Measurements from ENCODE around the gene TRH.

The TRH gene, protein sequence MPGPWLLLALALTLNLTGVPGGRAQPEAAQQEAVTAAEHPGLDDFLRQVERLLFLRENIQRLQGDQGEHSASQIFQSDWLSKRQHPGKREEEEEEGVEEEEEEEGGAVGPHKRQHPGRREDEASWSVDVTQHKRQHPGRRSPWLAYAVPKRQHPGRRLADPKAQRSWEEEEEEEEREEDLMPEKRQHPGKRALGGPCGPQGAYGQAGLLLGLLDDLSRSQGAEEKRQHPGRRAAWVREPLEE

DNA sequence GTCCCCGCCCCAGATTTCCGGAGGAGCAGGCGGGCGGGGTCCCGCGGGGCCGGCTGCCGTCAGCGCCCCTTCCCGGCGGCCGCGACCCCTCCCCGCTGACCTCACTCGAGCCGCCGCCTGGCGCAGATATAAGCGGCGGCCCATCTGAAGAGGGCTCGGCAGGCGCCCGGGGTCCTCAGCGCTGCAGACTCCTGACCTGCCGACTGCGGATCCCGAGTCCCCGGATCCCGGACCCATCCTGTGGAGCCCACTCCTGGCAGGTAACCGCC is at the start of gene TRH:
TRH (plus strand) TSS at position 157 of the 269 bp plus-strand sequence. CDS start 1,097 bp downstream, outside the sequence.
- DNase-seq (ENCODE audit: low spot score) = no peak

DNA sequence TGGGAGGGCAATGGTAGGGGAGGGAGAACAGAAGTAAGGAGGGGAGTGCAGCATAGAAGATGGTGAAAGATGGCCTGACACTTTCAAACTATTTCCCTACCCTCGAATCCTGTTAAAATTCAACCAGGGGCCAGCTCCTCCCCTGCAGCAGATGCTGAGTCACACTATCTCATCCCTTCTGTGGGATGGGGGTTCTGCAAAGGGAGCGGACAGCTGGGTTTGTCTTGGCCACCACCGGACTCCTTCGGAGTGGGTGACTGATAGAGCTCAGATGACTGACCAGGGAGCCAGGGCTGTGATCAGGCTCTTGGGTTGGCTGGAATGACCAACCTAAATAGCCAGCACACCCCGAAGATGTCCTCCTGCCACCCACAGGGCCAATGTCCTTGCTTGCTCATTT is 47.4 kb upstream of the TRH start:
- DNase-seq (ENCODE audit: low spot score) = no peak

DNA sequence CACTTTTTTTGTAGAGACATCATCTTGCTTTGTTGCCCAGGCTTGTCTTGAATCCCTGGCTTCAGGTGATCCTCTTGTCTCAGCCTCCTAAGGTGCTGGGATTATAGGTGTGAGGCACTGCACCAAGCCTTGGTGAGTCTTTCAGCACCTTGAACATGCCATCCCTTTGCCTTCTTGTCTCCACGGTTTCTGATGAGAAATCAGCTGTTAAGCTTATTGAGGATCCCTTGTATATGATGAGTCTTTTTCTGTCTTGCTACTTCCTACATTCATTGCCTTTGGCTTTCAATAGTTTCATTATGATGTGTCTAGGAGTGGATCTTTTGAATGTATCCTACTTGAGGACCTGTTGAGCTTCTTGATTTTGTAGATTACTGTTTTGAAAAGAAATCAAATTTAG is 45.1 kb upstream of the TRH start:
- DNase-seq (ENCODE audit: low spot score) = no peak

DNA sequence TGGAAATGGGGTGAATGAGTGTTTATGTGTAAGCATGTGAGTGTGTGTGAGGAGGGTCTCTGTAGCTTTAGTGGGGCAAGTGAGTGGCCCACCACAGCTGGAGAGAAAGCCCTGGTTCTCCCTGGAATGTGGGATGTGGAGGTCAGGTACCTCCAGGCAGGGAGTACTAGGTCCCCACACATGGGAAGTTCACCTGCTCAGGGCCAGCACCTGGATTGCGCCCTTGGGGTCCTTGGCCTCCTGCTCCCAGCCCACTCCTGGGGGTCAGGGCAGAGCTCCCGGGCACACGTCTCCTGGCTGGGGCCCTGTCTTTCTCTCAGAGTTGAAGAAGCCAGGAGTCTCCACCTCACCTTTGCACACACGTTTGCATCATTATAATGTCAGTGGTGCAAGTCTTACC is 41.0 kb upstream of the TRH start:
- DNase-seq (ENCODE audit: low spot score) = no peak

DNA sequence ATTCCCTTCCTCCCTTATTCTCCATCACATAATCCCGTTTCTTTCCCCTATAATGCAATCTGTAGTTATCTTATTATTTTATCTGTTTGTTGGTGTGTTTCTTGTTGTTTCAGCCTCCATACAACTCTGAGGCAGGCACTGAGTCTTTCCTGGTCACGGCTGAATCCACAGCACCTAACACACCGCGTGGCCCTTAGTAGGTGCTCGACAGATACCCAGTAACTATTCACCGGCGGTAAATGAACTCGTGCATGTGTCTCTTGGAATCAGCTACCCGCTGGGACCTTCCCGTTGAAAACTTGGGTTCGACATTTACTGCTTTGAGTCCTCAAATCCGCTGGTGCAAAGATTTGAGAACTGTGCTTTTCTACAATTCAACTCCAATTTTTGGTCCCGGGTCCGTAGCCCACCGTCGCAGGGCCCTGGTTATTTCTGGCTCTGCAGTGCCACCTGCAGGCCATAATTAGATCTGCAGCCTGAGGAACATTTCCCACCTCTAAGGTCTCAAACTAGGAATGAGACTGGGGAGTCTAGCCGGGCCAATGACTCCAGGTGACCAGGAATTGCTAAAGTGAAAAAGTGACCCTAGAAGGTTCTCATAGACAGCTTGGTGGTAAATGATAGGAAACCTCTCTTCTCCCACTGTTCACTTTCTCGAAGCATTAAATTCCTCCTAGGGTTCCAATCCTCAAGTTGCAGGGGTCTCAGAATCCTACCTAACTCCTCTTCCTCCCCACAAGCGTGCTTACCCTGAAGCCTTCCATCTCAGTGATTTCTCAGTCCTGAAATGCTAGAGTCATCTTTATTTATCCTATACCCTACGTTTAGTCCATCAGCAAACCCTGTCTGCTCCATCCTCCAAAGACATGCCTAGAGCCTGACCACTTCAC is 40.0 kb upstream of the TRH start:
- peak; percentile 49 for DNase-seq (ENCODE audit: low spot score)

DNA sequence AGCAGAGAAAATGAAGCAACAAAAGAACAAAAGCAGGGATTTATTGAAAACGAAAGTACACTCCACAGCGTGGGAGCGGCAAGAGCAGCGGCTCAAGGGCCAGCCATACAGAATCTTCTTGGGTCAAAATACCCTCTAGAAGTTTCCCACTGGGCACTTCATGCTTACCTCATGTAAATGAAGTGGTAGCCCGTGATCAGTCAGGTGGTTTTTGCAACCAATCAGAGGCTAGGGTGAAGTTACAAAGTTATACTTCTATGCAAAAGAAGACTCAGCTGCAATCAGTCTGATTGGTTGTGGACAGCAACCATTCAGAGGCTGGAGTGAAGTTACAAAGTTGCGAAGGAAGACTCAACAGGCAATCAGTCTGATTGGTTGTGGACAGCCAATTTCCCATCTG is 37.8 kb upstream of the TRH start:
- no peak for DNase-seq (ENCODE audit: low spot score)

DNA sequence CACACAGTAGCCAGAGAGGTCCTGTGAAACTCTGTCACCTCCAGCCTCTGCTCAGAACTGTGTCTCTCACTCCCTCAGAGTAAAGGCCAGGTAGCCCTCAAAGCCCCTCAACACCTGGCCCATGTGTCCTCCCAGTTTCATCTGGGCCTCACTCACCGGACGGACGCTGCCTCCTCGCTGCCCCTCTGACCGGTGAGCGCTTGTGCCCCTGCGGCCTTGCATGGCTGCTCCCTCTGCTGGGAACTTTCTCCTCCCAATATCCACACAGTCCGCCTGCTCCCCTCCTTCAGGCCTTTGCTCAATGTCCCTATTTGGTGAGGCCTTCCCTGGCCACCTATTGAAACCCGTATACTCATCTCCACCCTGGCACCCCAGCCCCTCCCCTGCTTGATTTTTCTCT is 36.8 kb upstream of the TRH start:
- DNase-seq (ENCODE audit: low spot score) = no peak

DNA sequence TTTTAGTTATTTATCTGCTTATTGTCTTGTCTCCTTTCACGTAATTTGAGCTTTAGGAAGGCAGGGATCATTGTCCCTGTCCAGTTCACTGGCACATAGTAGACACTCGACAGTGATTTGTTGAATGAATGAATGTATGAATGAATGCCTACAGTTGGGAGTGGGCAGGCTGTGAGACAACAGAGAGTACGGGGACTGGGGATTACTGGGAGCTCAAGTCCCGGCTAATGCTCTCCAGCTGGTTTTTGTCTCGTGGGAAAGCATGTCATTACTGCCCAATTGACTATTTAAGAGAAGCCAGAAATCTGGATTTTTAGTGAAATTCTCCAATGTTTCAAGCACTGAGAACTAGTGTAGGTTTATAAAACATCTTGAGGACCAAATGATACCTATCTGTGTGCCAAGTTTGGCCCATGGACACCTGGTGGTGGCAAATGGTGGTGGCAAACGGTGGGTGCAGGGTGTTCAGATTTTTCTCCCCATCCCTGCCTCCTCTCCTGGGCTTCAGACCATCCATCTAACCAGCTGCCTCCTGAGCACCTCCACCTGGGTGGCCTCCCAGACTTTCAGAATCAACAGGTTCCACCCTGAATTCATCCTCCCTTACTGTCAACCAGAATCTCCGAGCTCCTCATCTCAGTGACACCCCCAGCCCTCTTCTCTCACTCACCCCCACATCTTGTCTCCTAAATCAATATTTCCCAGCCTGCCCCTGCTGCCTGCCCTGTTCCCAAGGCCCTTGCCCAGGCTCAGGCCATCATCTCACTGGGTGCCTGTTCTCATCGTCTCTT is 36.2 kb upstream of the TRH start:
- DNase-seq (ENCODE audit: low spot score) = no peak

DNA sequence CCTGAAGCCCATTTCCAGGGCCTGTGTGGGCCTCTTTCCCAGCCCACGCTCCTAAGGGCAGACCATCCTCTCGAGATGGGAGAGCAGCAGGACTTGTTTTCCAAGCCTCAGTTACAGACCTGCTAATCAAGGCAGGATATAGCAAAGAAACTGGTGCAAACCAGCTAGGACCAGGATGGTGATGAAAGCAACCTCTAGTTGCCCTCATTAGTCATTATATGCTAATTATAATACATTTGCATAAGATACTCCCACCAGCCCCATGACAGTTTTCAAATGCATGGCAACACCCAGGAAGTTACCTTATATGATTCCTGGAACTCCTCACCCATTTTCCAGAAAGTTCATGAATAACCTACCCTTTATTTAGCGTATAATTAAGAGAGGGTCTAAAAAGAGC is 34.4 kb upstream of the TRH start:
- DNase-seq (ENCODE audit: low spot score) = no peak

DNA sequence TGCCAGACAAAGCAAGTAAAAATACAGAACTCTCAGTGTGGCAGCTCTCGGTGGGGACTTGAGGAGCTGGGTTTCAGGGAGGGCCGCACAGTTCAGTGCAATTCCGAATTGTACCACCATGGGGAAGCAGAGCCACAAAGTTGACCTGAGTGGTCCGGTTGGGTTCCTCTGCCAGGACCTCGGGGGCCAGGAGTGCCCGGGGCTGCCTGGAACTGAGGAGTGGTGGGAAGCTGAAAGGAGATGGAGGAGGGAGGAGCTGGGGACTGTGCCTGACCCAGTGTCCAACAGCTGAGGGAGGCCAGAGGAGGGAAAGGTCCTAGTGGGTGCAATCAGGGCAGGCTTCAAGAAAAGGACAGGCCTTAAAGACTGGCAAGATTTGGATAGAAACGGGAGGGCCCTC is 32.2 kb upstream of the TRH start:
- no peak for DNase-seq (ENCODE audit: low spot score)

DNA sequence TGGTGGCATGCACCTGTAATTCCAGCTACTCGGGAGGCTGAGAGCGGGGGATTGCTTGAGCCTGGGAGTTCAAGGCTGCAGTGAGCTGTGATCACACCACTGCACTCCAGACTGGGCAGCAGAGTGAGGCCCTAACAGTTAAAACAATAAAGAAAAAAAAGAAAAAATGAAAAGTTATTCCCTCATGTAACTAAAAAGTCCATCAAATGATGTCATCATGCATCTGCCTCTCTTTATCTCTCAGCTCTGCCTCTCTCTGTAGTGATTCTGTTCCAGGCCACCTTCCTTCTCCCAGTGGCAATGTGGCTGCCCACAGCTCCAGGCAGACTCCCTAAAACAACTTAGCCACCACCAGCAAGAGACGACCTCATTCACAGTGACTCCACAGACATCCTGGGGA is 31.5 kb upstream of the TRH start:
- no peak for DNase-seq (ENCODE audit: low spot score)

DNA sequence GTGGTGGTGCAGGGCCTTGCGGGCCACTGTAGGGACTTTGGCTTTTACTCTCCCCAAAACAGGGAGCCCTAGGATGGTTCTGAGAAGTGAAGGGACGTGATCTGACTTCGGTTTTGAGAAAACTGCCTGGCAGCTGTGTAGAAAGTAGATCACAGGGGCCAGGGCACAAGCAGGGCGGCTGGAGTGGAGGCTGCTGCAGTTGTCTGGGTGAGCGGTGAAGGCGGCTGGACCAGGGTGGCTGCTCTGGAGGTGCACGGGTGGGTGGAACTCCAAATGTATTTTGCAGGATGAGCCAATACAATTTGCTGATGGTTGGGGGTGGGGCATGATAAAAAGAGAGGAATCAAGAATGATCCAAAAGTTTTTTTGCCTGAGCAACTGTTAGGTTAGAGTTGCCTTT is 29.8 kb upstream of the TRH start:
- no peak for DNase-seq (ENCODE audit: low spot score)

DNA sequence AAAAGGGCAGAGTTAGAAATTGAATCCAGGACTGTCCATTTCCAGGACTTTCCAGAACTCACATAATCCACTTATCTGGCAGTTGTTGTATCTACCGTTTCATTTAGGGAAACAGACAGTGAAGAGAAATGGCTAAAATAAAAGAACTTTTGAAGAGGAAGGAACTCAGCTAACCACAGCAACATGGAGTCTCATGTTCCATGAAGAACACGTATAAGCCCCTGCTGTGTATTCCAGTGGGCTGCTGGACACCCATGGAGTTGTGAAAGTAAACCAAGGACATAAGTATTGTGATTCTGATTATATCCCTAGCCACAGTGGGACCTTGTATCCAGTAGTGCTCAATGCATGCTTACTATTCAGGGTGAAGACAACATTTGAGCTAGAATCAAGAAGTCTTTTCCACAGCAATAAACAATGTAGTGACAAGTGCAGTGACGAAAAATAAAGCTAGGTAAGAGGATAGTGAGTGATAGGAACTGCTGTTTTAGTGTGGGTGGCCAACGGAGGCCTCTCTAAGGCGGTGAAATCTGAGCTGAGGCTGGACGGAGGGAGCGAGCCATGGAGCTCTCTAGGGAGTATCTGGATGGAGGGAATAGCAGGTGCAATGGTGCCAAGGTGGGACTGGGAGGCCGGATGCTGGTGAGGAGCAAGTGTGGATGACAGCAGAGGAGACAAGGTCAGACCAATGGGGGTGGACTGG is 26.8 kb upstream of the TRH start:
- no peak for DNase-seq (ENCODE audit: low spot score)

DNA sequence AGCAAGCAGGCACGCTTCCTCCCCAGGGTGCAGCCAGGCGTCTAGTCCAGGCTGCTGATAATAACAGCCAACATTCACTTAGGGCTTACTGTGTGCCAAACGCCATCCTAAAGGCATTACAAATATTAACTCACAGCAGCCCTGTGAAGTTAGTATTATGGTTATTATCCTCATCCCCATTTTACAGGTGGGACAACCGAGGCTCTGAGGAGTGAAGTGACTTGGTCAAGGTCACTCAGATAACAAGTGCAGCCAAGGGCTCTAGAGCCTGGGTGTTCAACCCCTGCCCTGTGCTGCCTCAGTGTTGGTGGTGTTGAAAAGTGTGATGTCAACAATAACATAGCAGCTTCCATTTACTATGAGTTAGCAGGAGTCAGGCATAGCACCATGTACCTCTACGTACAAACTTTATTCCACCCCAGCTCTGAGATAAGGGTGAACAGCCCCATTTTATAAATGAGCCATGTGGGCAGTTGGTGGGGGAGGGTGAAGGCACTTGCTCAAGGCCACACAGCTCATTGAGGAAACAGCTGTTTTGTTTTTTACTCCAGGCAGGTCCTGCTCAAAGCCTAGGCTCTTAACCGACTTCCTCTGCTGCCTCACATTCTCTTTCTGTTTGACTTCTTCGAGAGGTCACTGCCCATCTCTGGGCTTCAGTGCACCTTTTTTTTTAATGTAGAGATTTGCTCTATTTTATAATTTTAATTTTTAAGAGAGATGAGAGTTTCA is 24.0 kb upstream of the TRH start:
- DNase-seq (ENCODE audit: low spot score) = no peak

DNA sequence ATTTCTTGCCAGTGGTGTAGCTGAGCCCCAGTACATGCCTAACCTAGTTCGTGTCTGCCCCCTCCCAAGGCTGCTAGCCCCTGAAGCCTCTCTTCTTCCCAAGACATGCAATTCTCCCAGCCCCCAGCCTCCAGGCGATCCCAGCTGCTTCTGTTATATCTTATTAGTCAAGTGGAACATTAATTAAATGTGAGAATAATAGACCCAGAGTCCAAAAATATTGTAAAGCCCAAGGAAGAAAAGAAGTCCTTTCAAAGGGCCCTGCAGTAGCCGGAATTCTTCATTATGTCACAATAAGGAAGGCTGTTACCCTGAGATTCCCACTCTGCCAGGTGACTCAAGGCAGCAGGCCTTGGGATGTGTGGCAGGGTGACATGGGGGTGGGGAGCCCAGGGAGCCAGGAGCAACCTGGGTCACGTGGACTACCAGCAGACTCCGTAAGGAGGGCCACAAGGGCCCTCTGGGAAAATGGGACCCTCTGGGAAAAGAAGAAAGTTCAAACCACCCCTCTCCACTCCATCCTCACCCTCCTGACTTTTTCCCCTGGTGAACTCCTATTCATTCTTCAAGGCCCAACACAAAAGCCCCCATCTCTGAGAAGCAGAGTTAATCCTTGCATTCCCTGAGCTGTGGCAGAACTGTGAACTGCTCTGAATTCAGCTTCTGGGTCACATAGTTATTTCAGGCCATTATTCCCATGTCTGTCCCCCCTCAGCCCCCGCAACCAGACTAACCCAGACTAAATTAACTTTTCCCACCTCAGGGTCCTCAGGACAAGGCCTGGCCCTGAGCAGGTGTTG is 21.8 kb upstream of the TRH start:
- no peak for DNase-seq (ENCODE audit: low spot score)

DNA sequence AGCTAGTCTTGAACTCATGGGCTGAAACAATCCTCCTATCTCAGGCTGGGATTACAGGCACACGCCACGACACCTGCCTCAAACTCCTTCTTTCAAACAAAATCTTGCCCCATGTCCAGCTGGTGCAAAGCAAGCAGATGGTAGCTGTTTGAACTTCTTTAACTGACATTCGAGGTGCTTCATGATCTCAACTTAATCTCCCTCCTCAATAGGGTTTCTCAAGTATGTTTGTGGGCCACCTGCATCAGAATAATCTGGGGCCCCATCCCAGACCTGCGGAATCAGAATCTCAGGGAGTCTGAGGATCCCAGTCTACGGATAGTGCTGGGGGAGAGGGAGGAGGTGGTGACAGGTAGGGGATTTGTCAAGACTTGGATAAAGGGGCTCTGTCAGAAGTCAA is 20.9 kb upstream of the TRH start:
- no peak for DNase-seq (ENCODE audit: low spot score)

DNA sequence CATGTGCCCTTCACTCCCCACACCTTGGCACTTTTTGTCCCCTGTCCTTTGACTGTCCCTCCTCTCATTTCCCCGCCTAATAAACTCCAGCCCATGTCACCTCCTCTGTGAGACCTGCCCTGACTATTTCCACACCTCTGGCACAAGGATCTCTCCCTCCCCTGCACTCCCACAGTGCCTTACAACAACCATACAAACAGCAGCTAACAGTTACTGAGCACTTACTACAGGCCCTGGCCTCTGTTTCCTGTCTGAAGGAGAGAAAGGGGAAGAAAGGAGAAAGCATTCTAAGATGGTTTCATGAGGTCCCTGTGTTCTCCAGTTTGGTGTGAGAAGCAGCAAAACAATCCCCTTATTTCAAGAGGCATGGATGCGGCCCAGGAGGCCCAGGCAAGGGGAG is 20.0 kb upstream of the TRH start:
- no peak for DNase-seq (ENCODE audit: low spot score)

DNA sequence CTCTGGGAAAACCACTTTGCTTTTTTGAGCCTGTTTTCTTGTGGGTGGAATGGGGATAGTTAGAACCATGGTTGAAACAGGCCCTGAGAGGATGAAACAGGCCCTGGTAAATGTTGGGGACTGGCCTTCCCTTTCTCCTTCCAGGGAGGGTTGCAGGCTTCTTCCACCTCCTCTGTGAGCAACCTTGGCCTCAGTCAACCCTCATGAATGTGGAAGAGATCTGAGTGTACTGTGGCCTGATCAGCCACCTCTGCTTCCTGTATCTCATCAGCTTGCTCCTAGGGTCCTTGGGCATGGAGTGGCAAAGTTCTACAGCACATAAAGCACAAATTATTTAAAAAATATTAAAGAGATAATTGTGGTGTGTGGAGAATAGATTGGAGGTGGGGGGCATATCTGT is 17.6 kb upstream of the TRH start:
- DNase-seq (ENCODE audit: low spot score) = no peak

DNA sequence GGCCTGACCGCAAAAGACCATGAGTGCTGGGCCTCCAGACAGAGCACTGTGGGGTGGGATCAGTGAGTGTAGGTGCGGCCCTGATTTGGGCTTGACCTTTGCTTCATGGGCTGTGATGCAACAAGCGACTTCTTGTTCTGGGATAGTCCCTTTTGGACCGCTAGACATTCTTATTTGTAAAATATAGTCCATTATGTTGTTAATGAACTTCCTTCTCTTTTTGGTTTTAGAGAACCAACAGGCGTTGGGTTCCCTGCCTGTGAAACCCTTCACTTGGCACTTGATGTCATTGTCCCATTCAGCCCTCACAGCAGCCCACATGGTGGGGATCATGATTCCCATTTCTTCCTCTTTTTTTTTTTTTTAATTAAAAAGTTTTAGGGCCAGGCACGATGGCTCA is 15.8 kb upstream of the TRH start:
- DNase-seq (ENCODE audit: low spot score) = no peak

DNA sequence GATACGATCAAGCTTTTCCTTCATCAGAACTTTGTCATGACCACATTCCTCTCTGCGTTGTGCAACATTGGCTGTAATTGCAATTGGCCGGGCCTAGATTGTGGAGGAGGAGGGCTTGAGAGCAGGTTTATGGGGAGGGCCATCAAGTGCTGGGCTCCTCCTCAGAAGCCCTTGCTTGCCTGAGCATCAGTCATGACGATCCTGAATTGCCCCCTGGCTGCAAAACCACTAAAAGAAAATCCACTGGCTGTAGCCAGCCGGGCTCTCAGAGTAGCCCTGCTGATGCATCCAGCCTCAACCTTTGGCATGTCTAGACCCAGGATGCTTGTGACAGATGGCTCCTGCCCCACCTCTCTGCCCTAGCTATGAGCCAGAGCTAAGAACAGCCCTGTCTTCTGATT is 13.4 kb upstream of the TRH start:
- DNase-seq (ENCODE audit: low spot score) = no peak

DNA sequence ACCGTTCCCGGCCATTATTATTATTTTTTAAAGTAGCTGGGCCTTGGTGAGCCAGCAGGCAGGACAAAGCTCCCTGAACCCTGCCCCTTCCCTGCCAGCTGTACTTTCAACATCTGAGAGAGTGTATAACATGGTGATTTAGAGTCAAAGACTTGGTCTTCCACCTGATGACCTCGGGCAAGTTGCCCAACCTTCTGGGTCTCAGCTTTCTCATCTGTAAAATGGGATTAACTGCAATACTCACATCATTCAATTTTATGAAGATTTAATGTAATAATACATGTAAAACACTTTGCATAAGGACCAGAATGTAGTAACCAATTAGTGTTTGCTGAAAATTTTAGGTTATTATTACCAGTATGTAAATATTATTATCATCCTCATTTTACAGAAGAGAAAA is 11.9 kb upstream of the TRH start:
- DNase-seq (ENCODE audit: low spot score) = no peak

Measured in hematopoietic multipotent progenitor cell treated with erythropoietin and hydrocortisone succinate and interleukin-3 and kit ligand, for 17 days (in vitro differentiated cells).